ENCODE results near the gene ZNF680.

DNA sequence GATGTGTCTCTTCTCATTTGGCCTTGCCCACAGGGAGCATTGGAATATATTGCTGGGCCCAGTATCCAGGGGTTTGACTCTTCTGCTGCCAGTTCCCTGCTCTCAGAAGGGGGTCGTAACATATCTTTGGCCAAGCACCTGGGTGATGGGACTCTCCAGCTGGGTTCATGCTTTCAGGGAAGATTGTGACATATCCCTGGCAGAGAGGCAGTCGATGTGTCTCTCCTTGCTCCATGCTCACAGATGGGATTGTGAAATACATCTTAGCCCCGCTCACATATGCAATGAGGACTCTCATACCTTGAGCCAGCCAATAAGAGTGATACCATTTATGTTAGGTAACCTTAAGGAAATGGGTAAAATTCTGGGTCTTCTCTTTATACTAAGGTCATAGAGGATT is 39.2 kb upstream of the ZNF680 start:
- TF ChIP-seq, protein P1, sequence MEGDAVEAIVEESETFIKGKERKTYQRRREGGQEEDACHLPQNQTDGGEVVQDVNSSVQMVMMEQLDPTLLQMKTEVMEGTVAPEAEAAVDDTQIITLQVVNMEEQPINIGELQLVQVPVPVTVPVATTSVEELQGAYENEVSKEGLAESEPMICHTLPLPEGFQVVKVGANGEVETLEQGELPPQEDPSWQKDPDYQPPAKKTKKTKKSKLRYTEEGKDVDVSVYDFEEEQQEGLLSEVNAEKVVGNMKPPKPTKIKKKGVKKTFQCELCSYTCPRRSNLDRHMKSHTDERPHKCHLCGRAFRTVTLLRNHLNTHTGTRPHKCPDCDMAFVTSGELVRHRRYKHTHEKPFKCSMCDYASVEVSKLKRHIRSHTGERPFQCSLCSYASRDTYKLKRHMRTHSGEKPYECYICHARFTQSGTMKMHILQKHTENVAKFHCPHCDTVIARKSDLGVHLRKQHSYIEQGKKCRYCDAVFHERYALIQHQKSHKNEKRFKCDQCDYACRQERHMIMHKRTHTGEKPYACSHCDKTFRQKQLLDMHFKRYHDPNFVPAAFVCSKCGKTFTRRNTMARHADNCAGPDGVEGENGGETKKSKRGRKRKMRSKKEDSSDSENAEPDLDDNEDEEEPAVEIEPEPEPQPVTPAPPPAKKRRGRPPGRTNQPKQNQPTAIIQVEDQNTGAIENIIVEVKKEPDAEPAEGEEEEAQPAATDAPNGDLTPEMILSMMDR (IDR thresholded peaks at IDR 0.05) = no peak
- TF ChIP-seq POLR2A (IDR thresholded peaks at IDR 0.05; ENCODE audit: low read depth) (no peak), POLR2AphosphoS5 (IDR thresholded peaks at IDR 0.05) (no peak), EP300 (IDR thresholded peaks at IDR 0.05) (no peak)
